H9 (cell line): ENCODE measurements around the gene AP3S1. TPM values are rescaled to one million over a fixed set of nuclear protein-coding genes. Genes with fewer than 3 reads are reported as not detected.
A peak's percentile ranks its signal among the peaks of the same experiment; 100 is the strongest.

Experiments used
- DNase-seq: peaks from one replicate; pipeline ENCODE4 v3.0.0-alpha.2; 2017
- H2AFZ ChIP-seq: one replicate; pipeline ENCODE4 v1.6.1; 2013; ENCODE audit warnings: mild to moderate bottlenecking, low read length, control low read depth, moderate library complexity
- H2AK5ac ChIP-seq: 2 replicates; pipeline ENCODE4 v1.6.1; 2013; ENCODE audit warnings: low read length, control low read depth, mixed read lengths; ENCODE audit not compliant: insufficient read length
- H2BK120ac ChIP-seq: one replicate; pipeline ENCODE4 v1.6.1; 2013; ENCODE audit warnings: low read depth, mild to moderate bottlenecking, low read length, control low read depth, inconsistent platforms; ENCODE audit not compliant: poor library complexity, severe bottlenecking
- H2BK12ac ChIP-seq: 2 replicates; pipeline ENCODE4 v1.6.1; 2013; ENCODE audit warnings: low read length, control low read depth, mixed read lengths, low read depth; ENCODE audit not compliant: insufficient read length
- H2BK15ac ChIP-seq: 2 replicates; pipeline ENCODE4 v1.6.1; 2013; ENCODE audit warnings: low read depth, low read length, control low read depth
- H2BK20ac ChIP-seq: one replicate; pipeline ENCODE4 v1.6.1; 2013; ENCODE audit warnings: low read depth, mild to moderate bottlenecking, low read length, control low read depth, inconsistent platforms; ENCODE audit not compliant: poor library complexity, severe bottlenecking
- H2BK5ac ChIP-seq: 2 replicates; pipeline ENCODE4 v1.6.1; 2013; ENCODE audit warnings: low read length, control low read depth, mixed read lengths; ENCODE audit not compliant: insufficient read length
- H3K14ac ChIP-seq: 2 replicates; pipeline ENCODE4 v1.6.1; 2013; ENCODE audit warnings: low read length, control low read depth; ENCODE audit not compliant: insufficient read depth
- H3K18ac ChIP-seq: 2 replicates; pipeline ENCODE4 v1.6.1; 2013; ENCODE audit warnings: low read depth, mild to moderate bottlenecking, mixed read lengths, low read length, control low read depth; ENCODE audit not compliant: insufficient read length
- H3K23ac ChIP-seq: 2 replicates; pipeline ENCODE4 v1.6.1; 2013; ENCODE audit warnings: low read length, control low read depth, mixed read lengths, low read depth; ENCODE audit not compliant: insufficient read length
- H3K23me2 ChIP-seq: 2 replicates; pipeline ENCODE4 v1.6.1; 2013; ENCODE audit warnings: low read depth, mild to moderate bottlenecking, mixed read lengths, low read length, control low read depth; ENCODE audit not compliant: insufficient read length, poor library complexity, severe bottlenecking
- H3K27ac ChIP-seq: 2 replicates; pipeline ENCODE4 v1.5.1; 2013; ENCODE audit warnings: low read length, control low read depth, mixed read lengths, low read depth; ENCODE audit not compliant: insufficient read length
- H3K27me3 ChIP-seq: 2 replicates; pipeline ENCODE4 v1.6.1; 2013; ENCODE audit warnings: low read length, control low read depth, inconsistent platforms; ENCODE audit not compliant: insufficient read depth
- H3K4ac ChIP-seq: 2 replicates; pipeline ENCODE4 v1.6.1; 2013; ENCODE audit warnings: low read depth, mild to moderate bottlenecking, control low read depth, inconsistent platforms, low read length, moderate library complexity
- H3K4me1 ChIP-seq: 2 replicates; pipeline ENCODE4 v1.6.1; 2013; ENCODE audit warnings: low read length, control low read depth, inconsistent platforms; ENCODE audit not compliant: insufficient read depth
- H3K4me2 ChIP-seq: 2 replicates; pipeline ENCODE4 v1.6.1; 2013; ENCODE audit warnings: low read length, control low read depth, mixed read lengths; ENCODE audit not compliant: insufficient read length, insufficient read depth
- H3K56ac ChIP-seq: 2 replicates; pipeline ENCODE4 v1.6.1; 2013; ENCODE audit warnings: low read depth, mild to moderate bottlenecking, mixed read lengths, low read length, control low read depth; ENCODE audit not compliant: insufficient read length
- H3K79me1 ChIP-seq: 2 replicates; pipeline ENCODE4 v1.6.1; 2013; ENCODE audit warnings: low read depth, mild to moderate bottlenecking, moderate library complexity, low read length, control low read depth, inconsistent platforms; ENCODE audit not compliant: insufficient read depth, poor library complexity, severe bottlenecking
- H3K79me2 ChIP-seq: 2 replicates; pipeline ENCODE4 v1.6.1; 2013; ENCODE audit warnings: low read length, control low read depth, inconsistent platforms; ENCODE audit not compliant: insufficient read depth
- H3K9ac ChIP-seq: 2 replicates; pipeline ENCODE4 v1.6.1; 2013; ENCODE audit warnings: low read length, control low read depth, mixed read lengths; ENCODE audit not compliant: insufficient read length; ENCODE audit errors: extremely low read depth
- H3K9me3 ChIP-seq: one replicate; pipeline ENCODE4 v1.6.1; 2013; ENCODE audit warnings: low read depth, low read length, inconsistent platforms; ENCODE audit not compliant: control insufficient read depth
- H3T11ph ChIP-seq: one replicate; pipeline ENCODE4 v1.6.1; 2013; ENCODE audit warnings: mild to moderate bottlenecking, low read length, control low read depth, inconsistent platforms
- H4K20me1 ChIP-seq: one replicate; pipeline ENCODE4 v1.6.1; 2013; ENCODE audit not compliant: control insufficient read depth, insufficient read length, insufficient read depth
- H4K5ac ChIP-seq: 2 replicates; pipeline ENCODE4 v1.6.1; 2013; ENCODE audit warnings: low read depth, mild to moderate bottlenecking, mixed read lengths, low read length, control low read depth; ENCODE audit not compliant: insufficient read length
- H4K8ac ChIP-seq: replicated peaks from 2 replicates; pipeline ENCODE4 v1.6.1; 2013; ENCODE audit warnings: low read length, control low read depth, mixed read lengths, low read depth; ENCODE audit not compliant: insufficient read length
- H4K91ac ChIP-seq: 2 replicates; pipeline ENCODE4 v1.6.1; 2013; ENCODE audit warnings: low read depth, mild to moderate bottlenecking, moderate library complexity, mixed read lengths, low read length, control low read depth; ENCODE audit not compliant: insufficient read length
- H3K27ac Mint-ChIP-seq, 3 experiments: 2 replicates in 2 of 3; 3 replicates in 1 of 3; pipeline ENCODE4 v1.8.0; 2020 to 2021; ENCODE audit warnings: mixed read lengths in 3 of 3, mild to moderate bottlenecking in 1 of 3, moderate library complexity in 1 of 3
- H3K27me3 Mint-ChIP-seq: 2 replicates; pipeline ENCODE4 v1.8.0; 2021; ENCODE audit warnings: low read depth, mild to moderate bottlenecking, moderate library complexity, mixed read lengths
- H3K36me3 Mint-ChIP-seq, 3 experiments: 2 replicates in 2 of 3; 3 replicates in 1 of 3; pipeline ENCODE4 v1.8.0; 2020 to 2021; ENCODE audit warnings: low read depth in 3 of 3, mixed read lengths in 3 of 3; ENCODE audit not compliant: insufficient read depth in 1 of 3
- H3K4me1 Mint-ChIP-seq, 2 experiments: 2 replicates each; pipeline ENCODE4 v1.8.0; 2020; ENCODE audit warnings: mixed read lengths in 2 of 2
- H3K4me3 Mint-ChIP-seq, 2 experiments: 2 replicates in 1 of 2; 3 replicates in 1 of 2; pipeline ENCODE4 v1.8.0; 2020 to 2021; ENCODE audit warnings: mild to moderate bottlenecking in 2 of 2, mixed read lengths in 2 of 2, moderate library complexity in 1 of 2
- H3K9me3 Mint-ChIP-seq, 2 experiments: 2 replicates in 1 of 2; 3 replicates in 1 of 2; pipeline ENCODE4 v1.8.0; 2020; ENCODE audit warnings: mild to moderate bottlenecking in 2 of 2, mixed read lengths in 2 of 2, moderate library complexity in 1 of 2
- WGBS: extraction: QIAGEN DNeasy Blood & Tissue Kit; methylation state at CpG from one replicate; pipeline ENCODE4 v1.1.7; 2013; ENCODE audit warnings: missing lambda C conversion rate, low lambda C conversion rate, mixed read lengths; ENCODE audit not compliant: insufficient read length; ENCODE audit errors: extremely low coverage; 5-methylcytosine and 5-hydroxymethylcytosine counted together
- total RNA-seq: library from RNA; stranded (reverse); gene quantifications from 2 replicates; pipeline ENCODE4 v1.2.1, GENCODE V29; 2021
- TF ChIP-seq, protein P1 (sequence below): fragments of 200-600 bp; sonication (generic); conservative IDR thresholded peaks from 3 replicates; pipeline ENCODE4 v1.8.0; 2021; ENCODE audit warnings: antibody characterized with exemption, mild to moderate bottlenecking

AP3S1 gene
- total RNA-seq, 1 experiment from 2014 or later = 78.4 TPM

DNA sequence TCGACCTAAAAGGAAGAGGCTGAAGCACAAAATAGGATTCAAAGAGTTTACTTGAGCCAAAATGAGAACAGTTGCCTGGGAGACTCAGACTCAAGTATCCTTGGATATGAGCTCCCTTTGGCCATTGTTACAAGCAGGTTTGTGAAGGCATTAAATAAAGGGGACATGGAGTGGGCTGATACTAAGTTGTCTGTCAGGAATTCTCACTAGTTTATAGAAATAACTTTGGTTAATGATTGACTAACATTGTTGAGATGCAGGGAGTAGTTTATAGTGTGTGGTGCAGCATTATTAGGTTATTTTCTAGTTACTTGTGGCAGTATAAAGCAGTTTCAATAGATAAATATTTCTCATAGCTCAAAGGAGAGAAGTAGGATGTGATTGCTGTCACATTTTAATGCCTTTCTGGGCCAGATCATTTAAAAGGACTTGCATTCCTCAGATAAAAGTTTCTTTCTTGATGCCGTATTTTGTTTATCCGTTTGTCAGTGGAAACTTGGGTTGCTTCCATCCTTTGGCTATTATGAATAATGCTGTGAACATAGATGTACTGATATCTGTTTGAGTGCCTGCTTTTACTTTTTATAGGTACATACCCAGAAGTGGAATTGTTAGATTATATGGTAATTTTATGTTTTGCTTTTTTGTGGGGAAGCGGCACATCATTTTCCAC is 9.1 kb downstream of the AP3S1 start:
- Mint-ChIP-seq H3K27me3 (no peaks in the 10 kb centered on the region), H3K4me3 (no peak overlapping the region)

More for the DNA sequence above, 9.1 kb downstream of the AP3S1 start:
- Histone ChIP-seq H3K23me2 (no peaks in the 10 kb centered on the region), H3T11ph (no peak overlapping the region), H4K5ac (no peak overlapping the region), H3K79me1 (no peaks in the 10 kb centered on the region), H2BK15ac (no peak overlapping the region), H3K27me3 (no peaks in the 10 kb centered on the region), H3K56ac (no peak overlapping the region), H2AFZ (no peak overlapping the region), H4K20me1 (no peaks in the 10 kb centered on the region), H2BK5ac (no peak overlapping the region), H4K91ac (no peak overlapping the region), H2BK120ac (no peak overlapping the region), H4K8ac (no peak overlapping the region), H2BK20ac (no peak overlapping the region), H3K4me1 (no peaks in the 10 kb centered on the region; the same call in 1 of the 2 replicates), H3K9ac (no peak overlapping the region), H3K4me2 (no peak overlapping the region), H3K9me3 (no peaks in the 10 kb centered on the region), H2AK5ac (no peak overlapping the region), H3K4ac (no peak overlapping the region), H3K23ac (no peak overlapping the region), H3K14ac (no peak overlapping the region), H2BK12ac (no peak overlapping the region), H3K27ac (no peak overlapping the region), H3K18ac (no peak overlapping the region), H3K79me2 (peaks cover 4% of the 10 kb centered on the region; the same call in 1 of the 2 replicates)
- WGBS = no CpG with 5 or more reads among the region's 4 CpGs
- Mint-ChIP-seq H3K36me3 (peaks cover 0 to 20% (median 3%) of the 10 kb centered on the region in 3 experiments; a peak in 6 of 7 replicates), H3K27ac (peak overlapping the region in 1 of 3 experiments; percentile 23; a peak in 2 of 7 replicates), H3K4me1 (peaks cover 12 to 15% of the 10 kb centered on the region in 2 experiments; a peak in 3 of 4 replicates), H3K9me3 (peaks cover 10 to 12% of the 10 kb centered on the region in 2 experiments)
- TF ChIP-seq, protein P1, sequence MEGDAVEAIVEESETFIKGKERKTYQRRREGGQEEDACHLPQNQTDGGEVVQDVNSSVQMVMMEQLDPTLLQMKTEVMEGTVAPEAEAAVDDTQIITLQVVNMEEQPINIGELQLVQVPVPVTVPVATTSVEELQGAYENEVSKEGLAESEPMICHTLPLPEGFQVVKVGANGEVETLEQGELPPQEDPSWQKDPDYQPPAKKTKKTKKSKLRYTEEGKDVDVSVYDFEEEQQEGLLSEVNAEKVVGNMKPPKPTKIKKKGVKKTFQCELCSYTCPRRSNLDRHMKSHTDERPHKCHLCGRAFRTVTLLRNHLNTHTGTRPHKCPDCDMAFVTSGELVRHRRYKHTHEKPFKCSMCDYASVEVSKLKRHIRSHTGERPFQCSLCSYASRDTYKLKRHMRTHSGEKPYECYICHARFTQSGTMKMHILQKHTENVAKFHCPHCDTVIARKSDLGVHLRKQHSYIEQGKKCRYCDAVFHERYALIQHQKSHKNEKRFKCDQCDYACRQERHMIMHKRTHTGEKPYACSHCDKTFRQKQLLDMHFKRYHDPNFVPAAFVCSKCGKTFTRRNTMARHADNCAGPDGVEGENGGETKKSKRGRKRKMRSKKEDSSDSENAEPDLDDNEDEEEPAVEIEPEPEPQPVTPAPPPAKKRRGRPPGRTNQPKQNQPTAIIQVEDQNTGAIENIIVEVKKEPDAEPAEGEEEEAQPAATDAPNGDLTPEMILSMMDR = no peak
- DNase-seq = no peak
